HEK293T (cell line): ENCODE data around the gene ATP2B1.

Experiments
- CTCF ChIA-PET: fragments of 350-600 bp; formaldehyde crosslinking; extraction: SDS; loops from one replicate; lab custom pipeline; 2021; ENCODE audit warnings: antibody characterized with exemption, inconsistent platforms; lab: Yijun Ruan, JAX
- POLR2A ChIA-PET: fragments of 350-600 bp; formaldehyde crosslinking; extraction: SDS; loops from one replicate; lab custom pipeline; 2020; ENCODE audit warnings: antibody characterized with exemption, inconsistent platforms; lab: Yijun Ruan, JAX
- DNase-seq: peaks from one replicate; pipeline ENCODE4 v3.0.0; 2012; ENCODE audit warnings: mixed read lengths; ENCODE audit errors: extremely low spot score
- ARNT ChIP-seq: fragments of 450-650 bp; IDR thresholded peaks from 2 replicates; pipeline ENCODE4 v1.6.1; 2017; ENCODE audit warnings: mild to moderate bottlenecking
- BHLHE40 ChIP-seq: fragments of 450-650 bp; IDR thresholded peaks from 2 replicates; pipeline ENCODE4 v1.6.1; 2016; ENCODE audit warnings: mild to moderate bottlenecking, moderate library complexity, borderline replicate concordance
- CTBP1 ChIP-seq: fragments of 450-650 bp; IDR thresholded peaks from 2 replicates; pipeline ENCODE4 v1.6.1; 2016; ENCODE audit warnings: borderline replicate concordance
- ELF4 ChIP-seq: fragments of 450-650 bp; IDR thresholded peaks from 2 replicates; pipeline ENCODE4 v1.6.1; 2017; ENCODE audit warnings: antibody characterized with exemption
- FOXA1 ChIP-seq: fragments of 450-650 bp; IDR thresholded peaks from 2 replicates; pipeline ENCODE4 v1.6.1; 2016; ENCODE audit warnings: mild to moderate bottlenecking
- FOXK2 ChIP-seq: fragments of 450-650 bp; IDR thresholded peaks from 2 replicates; pipeline ENCODE4 v1.6.1; 2016; ENCODE audit warnings: mild to moderate bottlenecking
- FOXM1 ChIP-seq: fragments of 450-650 bp; IDR thresholded peaks from 2 replicates; pipeline ENCODE4 v1.6.1; 2017; ENCODE audit warnings: mild to moderate bottlenecking, borderline replicate concordance
- HDGF ChIP-seq: fragments of 450-650 bp; IDR thresholded peaks from 2 replicates; pipeline ENCODE4 v1.6.1; 2017; ENCODE audit warnings: antibody characterized with exemption, borderline replicate concordance
- L3MBTL2 ChIP-seq: fragments of 450-650 bp; conservative IDR thresholded peaks from 2 replicates; pipeline ENCODE4 v1.6.1; 2016; ENCODE audit warnings: mild to moderate bottlenecking
- LEF1 ChIP-seq: fragments of 450-650 bp; IDR thresholded peaks from 2 replicates; pipeline ENCODE4 v1.6.1; 2017; ENCODE audit warnings: mild to moderate bottlenecking, borderline replicate concordance
- NFRKB ChIP-seq: fragments of 450-650 bp; IDR thresholded peaks from 2 replicates; pipeline ENCODE4 v1.6.1; 2016; ENCODE audit warnings: mild to moderate bottlenecking, moderate library complexity
- SP1 ChIP-seq: fragments of 450-650 bp; IDR thresholded peaks from 2 replicates; pipeline ENCODE4 v1.6.1; 2017
- SUZ12 ChIP-seq: fragments of 450-650 bp; IDR thresholded peaks from 2 replicates; pipeline ENCODE4 v1.6.1; 2016; ENCODE audit warnings: mild to moderate bottlenecking
- TARDBP ChIP-seq: fragments of 450-650 bp; IDR thresholded peaks from 2 replicates; pipeline ENCODE4 v1.6.1; 2016
- ZNF384 ChIP-seq: fragments of 450-650 bp; IDR thresholded peaks from 2 replicates; pipeline ENCODE4 v1.6.1; 2016
- TF ChIP-seq, protein P1 (sequence below): fragments of 450-650 bp; IDR thresholded peaks from 2 replicates; pipeline ENCODE4 v1.6.1; 2016

Gene ATP2B1

DNA sequence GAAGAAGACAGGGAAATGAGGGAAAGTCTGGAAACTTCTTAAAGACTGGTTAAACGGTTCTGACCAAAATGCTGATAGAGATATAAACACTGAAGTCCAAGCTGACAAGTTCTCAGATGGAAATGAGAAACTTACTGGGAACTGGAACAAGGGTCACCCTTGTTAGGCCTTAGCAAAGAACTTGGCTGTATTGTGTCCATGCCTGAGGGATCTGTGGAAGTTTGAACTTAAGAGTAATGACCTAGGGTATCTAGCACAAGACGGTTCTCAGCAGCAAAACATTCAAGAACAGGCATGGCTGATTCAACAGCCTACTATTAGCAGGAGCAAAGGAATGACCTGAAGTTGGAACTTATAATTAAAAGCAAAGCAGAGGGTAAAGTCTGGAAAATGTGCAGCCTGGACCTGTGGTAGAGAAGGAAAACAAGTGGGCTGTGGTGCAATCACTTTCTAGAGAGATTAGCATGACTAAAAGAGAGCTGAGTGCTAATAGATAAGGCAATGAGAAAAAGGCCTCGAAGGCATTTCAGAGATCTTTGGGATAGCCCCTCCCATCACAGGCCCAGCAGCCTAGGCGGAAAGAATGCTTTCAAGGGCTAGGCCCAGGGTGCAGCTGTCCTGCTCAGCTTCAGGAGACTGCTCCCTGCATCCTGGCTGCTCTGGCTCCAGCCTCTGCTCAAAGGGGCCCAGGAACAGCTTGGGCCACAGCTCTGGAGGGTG lies 60.3 kb downstream of the ATP2B1 start:
- DNase-seq, result no peak
- CTCF ChIA-PET, result interaction anchor here (0.7 kb wide), 1 partner anchor 1481 kb away, joined by 3 read pairs; no protein-coding TSS in a partner anchor
- POLR2A ChIA-PET, result no interaction called here
- no peak for TF ChIP-seq FOXK2
- TF ChIP-seq FOXA1, result no peak
- TF ChIP-seq, protein P1, sequence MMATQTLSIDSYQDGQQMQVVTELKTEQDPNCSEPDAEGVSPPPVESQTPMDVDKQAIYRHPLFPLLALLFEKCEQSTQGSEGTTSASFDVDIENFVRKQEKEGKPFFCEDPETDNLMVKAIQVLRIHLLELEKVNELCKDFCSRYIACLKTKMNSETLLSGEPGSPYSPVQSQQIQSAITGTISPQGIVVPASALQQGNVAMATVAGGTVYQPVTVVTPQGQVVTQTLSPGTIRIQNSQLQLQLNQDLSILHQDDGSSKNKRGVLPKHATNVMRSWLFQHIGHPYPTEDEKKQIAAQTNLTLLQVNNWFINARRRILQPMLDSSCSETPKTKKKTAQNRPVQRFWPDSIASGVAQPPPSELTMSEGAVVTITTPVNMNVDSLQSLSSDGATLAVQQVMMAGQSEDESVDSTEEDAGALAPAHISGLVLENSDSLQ, result no peak
- TF ChIP-seq ELF4, result no peak
- no peak for TF ChIP-seq SP1

- CTCF ChIA-PET, result no interaction called here
- no peak for TF ChIP-seq LEF1
- TF ChIP-seq FOXA1, result no peak
- TF ChIP-seq BHLHE40, result no peak
- no peak for TF ChIP-seq FOXM1
Measured at GRCh38 chr12:89645434-89645833, 63.2 kb downstream of the ATP2B1 start.

GRCh38 chr12:89642959-89643358 lies 65.7 kb downstream of the ATP2B1 start:
- DNase-seq, result no peak
- CTCF ChIA-PET, result no interaction called here
- POLR2A ChIA-PET, result no interaction called here
- TF ChIP-seq BHLHE40 (no peak), ARNT (no peak), HDGF (no peak), FOXK2 (no peak), SP1 (no peak), ZNF384 (no peak), FOXM1 (no peak), CTBP1 (no peak), ELF4 (no peak), SUZ12 (no peak), TARDBP (no peak), FOXA1 (no peak)
- TF ChIP-seq, protein P1, result no peak

More at GRCh38 chr12:89645434-89645833, 63.2 kb downstream of the ATP2B1 start:
- POLR2A ChIA-PET, result no interaction called here
- no peak for DNase-seq

DNA sequence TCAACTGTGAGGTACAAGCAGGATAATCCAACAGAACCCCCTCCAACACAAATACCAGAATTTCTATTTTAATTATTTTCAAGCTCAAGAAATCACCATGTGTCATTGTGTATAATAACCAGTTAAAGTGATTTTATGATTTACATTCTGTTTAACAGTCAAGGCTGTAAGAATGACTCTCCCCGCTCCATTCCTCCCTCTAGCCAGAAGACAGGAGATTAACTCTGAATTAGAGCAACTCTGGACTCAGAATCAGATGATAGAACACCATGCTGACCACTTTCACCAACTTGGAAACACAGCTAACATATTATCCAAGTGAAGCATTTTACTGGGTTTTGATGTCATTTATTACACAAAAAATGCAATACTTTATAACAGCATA lies 71.9 kb downstream of the ATP2B1 start:
- ChIA-PET CTCF (no interaction called here), POLR2A (no interaction called here)
- TF ChIP-seq SUZ12 (no peak), ARNT (no peak)
- DNase-seq, result no peak

GRCh38 chr12:89636052-89636775 lies 72.4 kb downstream of the ATP2B1 start:
- ChIA-PET POLR2A (no interaction called here), CTCF (no interaction called here)
- TF ChIP-seq ELF4 (no peak), TARDBP (no peak), L3MBTL2 (no peak), FOXM1 (no peak), NFRKB (no peak), FOXK2 (no peak)
- no peak for DNase-seq

GRCh38 chr12:89634508-89634907 lies 74.1 kb downstream of the ATP2B1 start:
- TF ChIP-seq ELF4 (no peak), ARNT (no peak)
- POLR2A ChIA-PET, result no interaction called here
- DNase-seq, result no peak
- CTCF ChIA-PET, result no interaction called here

DNA sequence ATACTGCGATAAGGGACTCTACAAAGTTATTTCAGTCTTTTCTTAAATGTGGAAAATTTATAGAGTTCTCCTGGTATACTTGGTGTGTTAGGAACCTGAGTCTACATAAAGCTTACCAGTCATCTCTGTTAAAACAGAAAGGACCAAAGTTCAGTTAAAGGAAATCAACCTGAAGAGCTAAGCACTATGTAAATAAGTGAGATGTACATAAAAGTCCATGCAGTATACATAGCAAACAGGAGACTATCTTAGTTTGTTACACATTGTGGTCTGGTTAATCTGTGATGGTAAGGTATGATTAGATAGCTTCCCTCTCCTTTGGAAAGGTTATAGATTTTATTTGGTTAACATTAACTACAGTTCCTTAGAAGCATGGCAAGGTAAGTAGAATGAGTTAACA lies 75.9 kb downstream of the ATP2B1 start:
- no peak for TF ChIP-seq FOXK2
- ChIA-PET CTCF (no interaction called here), POLR2A (no interaction called here)
- no peak for DNase-seq

DNA sequence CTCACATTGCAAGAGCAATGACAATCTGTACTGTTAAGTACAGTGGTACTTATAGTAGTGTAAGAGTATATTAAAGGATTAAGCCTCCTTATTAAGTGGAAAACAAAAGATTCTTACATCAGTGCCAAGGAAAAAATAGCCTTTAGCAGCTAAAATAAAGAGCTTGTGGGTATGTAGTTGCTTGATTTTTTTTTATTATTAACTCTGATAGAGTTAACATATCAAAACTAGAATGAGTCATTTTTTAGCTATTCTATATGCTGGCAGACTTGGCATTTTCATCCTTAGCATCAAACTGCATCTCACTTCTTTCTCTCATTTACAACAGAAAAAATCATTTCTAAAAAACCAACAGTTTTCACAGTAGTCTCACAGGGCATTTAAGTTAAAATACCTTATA lies 86.5 kb downstream of the ATP2B1 start:
- ChIA-PET CTCF (no interaction called here), POLR2A (interaction anchor here (0.6 kb wide), 1 partner anchor 32 kb away, joined by 3 read pairs; no protein-coding TSS in a partner anchor)
- DNase-seq, result no peak
- no peak for TF ChIP-seq TARDBP
- TF ChIP-seq NFRKB, result no peak
- TF ChIP-seq LEF1, result no peak
- TF ChIP-seq FOXA1, result no peak
- no peak for TF ChIP-seq BHLHE40
- TF ChIP-seq ELF4, result no peak
- no peak for TF ChIP-seq ARNT
- TF ChIP-seq FOXK2, result no peak
